SHP77 treated with DMSO at 0.1 percent for 48 hours (cell line): ENCODE data around the gene AICDA.
"Not testable (repeated sequence)": the region's sequence is repeated elsewhere in the genome, so short reads cannot be mapped to it uniquely, and the experiment has no call there.

Experiments
- DNase-seq: peaks from one replicate; lab custom pipeline; 2025; lab: John Stamatoyannopoulos, UW

Gene AICDA

DNA sequence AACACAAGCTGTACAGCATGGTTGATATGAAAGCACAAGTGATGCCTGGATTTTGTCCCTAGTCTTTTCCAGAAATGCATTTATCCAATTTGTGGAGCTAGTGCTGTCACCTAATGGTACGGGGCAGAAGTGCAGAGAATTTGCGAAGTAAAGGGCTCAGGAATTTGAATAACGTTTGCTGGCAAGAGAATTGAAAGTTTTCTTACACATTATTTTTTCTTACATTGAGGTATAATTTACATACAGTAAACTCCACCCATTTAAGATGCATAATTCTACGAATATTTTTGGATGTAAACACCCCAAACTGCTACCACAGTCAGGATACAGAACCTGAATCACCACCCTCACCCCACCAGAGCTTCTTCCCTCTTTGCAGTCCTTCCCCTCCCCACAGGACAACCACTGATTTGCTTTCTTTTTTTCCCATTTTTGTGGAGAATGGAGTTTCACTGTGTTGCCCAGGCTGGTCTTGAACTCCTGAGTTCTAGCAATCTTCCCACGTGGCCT lies 3.5 kb downstream of the AICDA start:
- DNase-seq = no peak

DNA sequence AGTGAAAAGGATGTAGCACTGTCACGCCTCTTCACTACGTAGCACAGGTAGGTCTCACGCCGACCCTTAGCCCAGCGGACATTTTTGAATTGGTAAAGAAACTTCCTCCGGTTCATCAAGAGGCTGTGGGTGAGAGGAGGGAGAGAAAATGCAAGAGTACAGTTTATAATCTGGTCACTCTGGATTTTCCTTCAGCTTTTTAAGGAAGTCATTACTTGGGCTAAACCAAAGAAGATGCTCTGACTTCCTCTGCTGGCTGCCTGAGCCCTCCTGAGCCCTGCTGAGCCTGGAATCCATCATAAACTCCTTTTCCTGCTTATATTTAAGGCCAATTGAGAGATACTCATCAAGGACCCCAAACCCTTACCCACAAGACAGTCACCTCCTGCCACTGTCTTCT lies 5.8 kb downstream of the AICDA start:
- DNase-seq = no peak

DNA sequence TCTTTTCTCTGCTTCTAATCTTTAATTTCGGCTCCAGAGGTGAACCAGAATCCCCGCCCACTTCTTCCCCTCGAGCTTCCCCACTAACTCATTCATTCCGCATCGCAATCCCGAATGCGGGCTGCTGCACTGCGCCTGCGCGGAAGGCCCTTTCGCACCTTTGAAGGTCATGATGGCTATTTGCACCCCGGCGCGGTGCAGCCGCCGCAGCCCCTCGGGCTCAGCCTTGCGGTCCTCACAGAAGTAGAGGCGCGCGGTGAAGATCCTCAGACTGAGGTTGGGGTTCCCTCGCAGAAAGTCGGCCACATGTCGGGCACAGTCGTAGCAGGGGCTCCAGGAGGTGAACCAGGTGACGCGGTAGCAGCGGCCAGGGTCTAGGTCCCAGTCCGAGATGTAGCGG lies 7.6 kb downstream of the AICDA start:
- no peak for DNase-seq

GRCh38 chr12:8603856-8604255 lies 8.8 kb downstream of the AICDA start:
- no peak for DNase-seq

DNA sequence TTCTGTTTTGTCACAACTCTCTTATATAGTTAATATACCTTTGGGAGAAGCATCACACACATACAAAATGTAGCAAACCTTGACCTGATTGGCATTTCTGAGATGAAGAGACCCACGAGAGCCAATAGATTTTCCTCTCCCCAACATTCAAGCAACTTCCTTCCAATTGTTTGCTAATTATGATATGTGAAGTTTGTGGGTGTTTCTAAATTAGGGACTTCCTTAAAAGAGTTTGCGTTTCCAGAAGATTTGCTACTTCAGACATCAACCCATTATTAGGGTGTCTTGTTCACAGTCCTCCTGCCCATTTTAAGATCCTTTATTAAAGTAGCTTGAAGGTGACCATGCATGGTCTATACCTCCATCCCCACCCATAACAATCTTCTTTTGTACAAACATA lies 9.4 kb downstream of the AICDA start:
- DNase-seq = no peak

GRCh38 chr12:8596561-8596960 lies 16.1 kb downstream of the AICDA start:
- no peak for DNase-seq

GRCh38 chr12:8594072-8594471 lies 18.6 kb downstream of the AICDA start:
- no peak for DNase-seq

DNA sequence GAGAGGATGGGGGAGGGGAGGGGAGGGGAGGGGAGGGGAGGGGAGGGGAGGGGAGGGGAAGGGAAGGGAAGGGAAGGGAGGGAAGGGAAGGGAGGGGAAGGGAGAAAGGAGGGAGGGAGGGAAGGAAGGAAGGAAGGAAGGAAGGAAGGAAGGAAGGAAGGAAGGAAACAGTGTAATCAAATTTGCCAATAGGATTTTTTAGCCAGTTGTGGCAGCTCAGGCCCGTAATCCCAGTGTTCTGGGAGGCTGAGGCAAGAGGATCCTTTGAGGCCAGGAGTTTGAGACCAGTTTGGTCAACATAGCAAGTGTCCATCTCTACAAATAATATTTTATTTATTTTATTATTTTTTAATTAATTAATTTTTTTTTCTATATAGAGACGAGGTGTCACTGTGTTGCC lies 19.4 kb downstream of the AICDA start:
- no peak for DNase-seq

- no peak for DNase-seq
These were observed 21.7 kb downstream of the AICDA start for GRCh38 chr12:8590842-8591545.

DNA sequence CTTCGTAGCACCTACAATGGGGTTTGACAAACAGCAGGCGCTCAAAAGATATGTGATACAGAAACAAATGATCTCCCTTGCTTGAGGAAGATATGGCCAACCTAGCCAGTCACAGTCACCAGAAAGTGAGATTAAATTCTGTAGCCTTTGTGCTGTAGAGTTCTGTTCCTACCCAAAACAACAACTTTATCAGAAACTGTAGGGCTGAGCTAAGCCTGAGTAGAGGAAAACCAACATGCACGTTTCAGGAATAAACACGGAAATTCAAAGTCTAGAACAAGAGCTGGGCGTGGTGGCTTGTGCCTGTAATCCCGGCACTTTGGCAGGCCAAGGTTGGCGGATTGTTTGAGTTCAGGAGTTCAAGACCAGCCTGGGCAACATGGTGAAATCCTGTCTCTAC lies 23.0 kb downstream of the AICDA start:
- no peak for DNase-seq

GRCh38 chr12:8584478-8584877 lies 28.2 kb downstream of the AICDA start:
- DNase-seq = not testable (repeated sequence)

DNA sequence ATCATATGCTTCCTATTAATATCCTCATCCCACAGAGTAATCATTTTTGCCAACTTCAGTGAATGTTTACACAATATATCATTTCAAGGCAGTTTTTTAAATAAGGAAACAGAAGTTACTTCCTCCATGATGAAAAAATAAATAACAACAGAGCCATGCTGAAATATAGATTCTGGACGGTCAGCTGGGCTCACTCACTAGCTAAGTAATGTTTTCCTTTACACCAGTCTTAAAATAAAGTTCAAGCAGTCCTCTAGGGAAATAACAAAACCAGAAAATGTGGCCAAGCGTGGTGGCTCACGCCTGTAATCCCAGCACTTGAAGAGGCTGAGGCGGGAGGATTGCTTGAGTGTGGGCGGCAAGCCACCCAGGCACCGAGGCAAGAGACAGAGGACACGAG lies 28.7 kb downstream of the AICDA start:
- DNase-seq = no peak

DNA sequence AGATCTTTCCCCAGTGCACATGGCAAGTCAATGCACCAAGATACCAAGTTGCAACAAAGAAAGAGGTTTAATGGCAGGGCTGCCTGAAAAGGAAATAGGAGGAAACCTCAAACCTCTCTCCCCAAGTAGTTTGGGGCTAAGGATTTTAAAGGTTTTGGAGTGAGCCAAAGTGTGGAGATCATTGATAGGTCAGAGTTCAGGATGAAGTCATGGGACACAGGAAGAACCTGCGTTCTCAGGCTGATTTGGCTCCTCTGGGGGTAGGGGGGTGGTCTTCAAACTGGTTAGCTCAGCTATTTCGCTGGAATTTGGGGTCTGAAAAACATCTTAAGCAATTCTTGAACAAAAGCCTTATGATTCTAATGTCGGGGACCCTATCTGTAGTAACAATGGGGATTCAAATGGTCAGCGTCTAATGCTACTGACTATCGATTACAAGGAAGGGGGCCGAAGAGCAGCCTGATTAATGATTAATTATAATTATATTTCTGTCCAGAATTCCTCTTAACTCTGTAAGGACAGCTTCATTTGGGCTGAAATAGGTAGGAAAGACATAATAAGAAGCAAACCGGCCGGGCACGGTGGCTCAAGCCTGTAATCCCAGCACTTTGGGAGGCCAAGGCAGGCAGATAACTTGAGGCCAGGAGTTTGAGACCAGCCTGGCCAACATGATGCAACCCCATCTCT lies 31.4 kb downstream of the AICDA start:
- DNase-seq = no peak

GRCh38 chr12:8577879-8578278 lies 34.8 kb downstream of the AICDA start:
- DNase-seq = no peak

DNA sequence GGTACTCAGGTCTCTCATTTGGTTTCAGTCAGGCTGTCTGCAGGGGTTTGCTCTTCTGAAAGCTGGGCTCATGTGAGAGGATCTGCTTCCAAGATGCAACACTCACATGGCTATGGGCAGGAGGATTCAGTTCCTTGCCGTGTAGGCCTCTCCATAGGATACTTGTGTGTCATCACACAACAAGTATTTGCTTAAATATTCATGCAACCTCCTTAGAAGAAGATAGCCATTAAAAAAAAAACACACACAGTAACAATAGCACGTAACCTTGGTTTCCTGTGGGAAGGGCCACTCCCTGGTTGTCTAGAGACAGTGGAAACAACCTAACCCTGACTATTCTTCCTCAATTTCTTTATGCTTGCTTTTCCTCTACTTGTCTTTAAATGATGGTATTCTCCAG lies 40.2 kb downstream of the AICDA start:
- DNase-seq = no peak

- no peak for DNase-seq
These were observed 46.1 kb downstream of the AICDA start for GRCh38 chr12:8566525-8566924.

GRCh38 chr12:8566052-8566451 lies 46.6 kb downstream of the AICDA start:
- DNase-seq = not testable (repeated sequence)

GRCh38 chr12:8564656-8565055 lies 48.0 kb downstream of the AICDA start:
- DNase-seq = no peak

- DNase-seq = no peak
These were observed 49.3 kb downstream of the AICDA start for GRCh38 chr12:8563356-8563755.

DNA sequence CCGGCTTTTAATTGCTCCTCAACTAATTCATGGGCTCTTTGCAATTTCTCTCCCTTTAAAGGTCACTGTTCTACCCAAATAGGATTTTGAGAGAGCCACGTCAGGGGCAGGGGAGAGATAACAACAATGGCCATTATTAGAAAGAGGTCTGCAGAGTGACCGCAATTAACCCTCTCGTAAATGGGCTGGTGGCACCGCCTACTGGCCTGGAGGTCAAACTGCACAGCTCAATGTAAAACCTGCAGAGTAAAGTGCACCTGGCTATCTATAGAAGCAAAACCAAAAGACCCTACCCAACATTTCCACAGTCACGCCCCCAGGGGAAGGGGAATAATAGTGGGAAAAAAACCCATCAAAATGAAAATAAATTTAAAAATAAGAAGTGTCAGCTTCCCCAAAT lies 50.3 kb downstream of the AICDA start:
- DNase-seq = no peak

GRCh38 chr12:8561011-8561410 lies 51.6 kb downstream of the AICDA start:
- DNase-seq = no peak

DNA sequence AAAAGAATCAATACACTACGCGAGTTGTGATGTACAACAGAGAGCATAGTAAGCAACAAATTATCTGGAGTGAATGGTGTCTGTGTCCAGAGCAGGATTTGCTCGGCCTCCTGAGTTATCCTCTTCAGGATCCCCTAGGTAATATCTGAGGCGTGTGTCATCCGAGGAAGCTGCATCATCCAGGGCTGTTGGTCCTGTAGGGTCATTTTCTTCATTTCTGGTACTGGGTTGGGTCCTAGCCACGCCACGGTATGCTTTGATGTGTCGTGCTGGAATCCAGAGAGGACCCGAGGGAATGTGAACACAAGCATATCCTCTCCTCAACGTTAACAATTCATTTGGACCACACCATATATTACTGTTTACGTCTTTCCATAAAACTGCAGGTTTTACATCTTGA lies 53.0 kb downstream of the AICDA start:
- DNase-seq = no peak

- no peak for DNase-seq
These were observed 56.0 kb downstream of the AICDA start for GRCh38 chr12:8556531-8557097.
